GM12878 (cell line): ENCODE measurements around the gene GALNS.

Experiments
- BHLHE40 ChIP-seq, 2 experiments: fragments of 450-650 bp in 1 of 2; IDR thresholded peaks; 2 replicates each; pipeline ENCODE4 v1.6.1; 2011 to 2017; ENCODE audit warnings: low read depth in 2 of 2, borderline replicate concordance in 1 of 2, improper control_type of control experiment in 1 of 2, low read length in 1 of 2, mild to moderate bottlenecking in 1 of 2
- CTCF ChIP-seq, 3 experiments: IDR thresholded peaks in 2 of 3; conservative IDR thresholded peaks in 1 of 3; 2 replicates each; pipeline ENCODE4 v1.5.1; 2011; ENCODE audit warnings: low read depth in 3 of 3, low read length in 3 of 3, mild to moderate bottlenecking in 3 of 3, control low read depth in 2 of 3, moderate library complexity in 2 of 3, inconsistent platforms in 1 of 3, mixed read lengths in 1 of 3; ENCODE audit not compliant: control insufficient read depth in 2 of 3, insufficient read depth in 1 of 3; ENCODE audit errors: extremely low read depth in 1 of 3
- EP300 ChIP-seq, 2 experiments: fragments of 150-350 bp in 1 of 2; IDR thresholded peaks; 2 replicates each; pipeline ENCODE4 v1.6.1; 2011 to 2012; ENCODE audit warnings: low read depth in 2 of 2, low read length in 2 of 2, borderline replicate concordance in 1 of 2, improper control_type of control experiment in 1 of 2, inconsistent platforms in 1 of 2; ENCODE audit not compliant: control insufficient read depth in 1 of 2
- MAX ChIP-seq: IDR thresholded peaks from 2 replicates; pipeline ENCODE4 v1.6.1; 2012; ENCODE audit warnings: low read depth, low read length, improper control_type of control experiment
- PBX3 ChIP-seq: IDR thresholded peaks from 2 replicates; pipeline ENCODE4 v1.6.1; 2011; ENCODE audit warnings: mild to moderate bottlenecking, low read depth, low read length, moderate library complexity; ENCODE audit not compliant: insufficient replicate concordance
- POLR2AphosphoS5 ChIP-seq: IDR thresholded peaks from 2 replicates; pipeline ENCODE4 v1.6.1; 2011; ENCODE audit warnings: mild to moderate bottlenecking, low read length, inconsistent platforms
- REST ChIP-seq: IDR thresholded peaks from 2 replicates; pipeline ENCODE4 v1.6.1; 2012; ENCODE audit warnings: mild to moderate bottlenecking, low read depth, low read length
- RFX5 ChIP-seq: IDR thresholded peaks from 2 replicates; pipeline ENCODE4 v1.6.1; 2011; ENCODE audit warnings: low read depth, low read length, improper control_type of control experiment
- ZSCAN29 ChIP-seq: fragments of 450-650 bp; IDR thresholded peaks from 2 replicates; pipeline ENCODE4 v1.6.1; 2017; ENCODE audit warnings: mild to moderate bottlenecking, moderate library complexity

GRCh38 chr16:88861359-88861758, 4.6 kb upstream of the GALNS start:
- TF ChIP-seq BHLHE40 (IDR thresholded peaks at IDR 0.05; ENCODE audit: borderline replicate concordance in 1 of 2, low read depth in 2 of 2, low read length in 1 of 2) (no peak), CTCF (IDR thresholded peaks at IDR 0.05 in 2 of 3, conservative IDR thresholded peaks at IDR 0.05 in 1 of 3; ENCODE audit: control insufficient read depth in 2 of 3, extremely low read depth in 1 of 3, insufficient read depth in 1 of 3, low read depth in 3 of 3, low read length in 3 of 3) (no peak), MAX (no peak), PBX3 (no peak), EP300 (IDR thresholded peaks at IDR 0.05; ENCODE audit: borderline replicate concordance in 1 of 2, control insufficient read depth in 1 of 2, low read depth in 2 of 2, low read length in 2 of 2) (no peak), ZSCAN29 (no peak), POLR2AphosphoS5 (no peak), RFX5 (no peak), REST (no peak)
